ENCODE measurements around the gene C16orf46. TPM values are rescaled to one million over a fixed set of nuclear protein-coding genes. Genes with fewer than 3 reads are reported as not detected.
A peak's percentile ranks its signal among the peaks of the same experiment; 100 is the strongest.

C16orf46 gene
- total and polyA plus RNA-seq, 9 donors = 0.19 to 0.76 (median 0.35) TPM

- Histone ChIP-seq H3K36me3 (ENCODE audit: control insufficient read depth, insufficient read depth, low read length) (no peaks in the 10 kb centered on the region), H3K4me3 (ENCODE audit: low read length) (no peak overlapping the region), H3K4me1 (ENCODE audit: control insufficient read depth, insufficient read depth, low read length) (no peaks in the 10 kb centered on the region), H3K9me3 (replicated peaks; ENCODE audit: control insufficient read depth, low read depth, low read length) (no peaks in the 10 kb centered on the region), H3K27me3 (ENCODE audit: control insufficient read depth, insufficient read depth, low read length) (no peaks in the 10 kb centered on the region), H3K27ac (ENCODE audit: low read length) (no peak overlapping the region)
- no peak for DNase-seq
- WGBS (ENCODE audit: insufficient coverage) = no CpG with 5 or more reads among the region's 1 CpG
Observed at GRCh38 chr16:81105946-81106345, 28.9 kb upstream of the C16orf46 start.

- Histone ChIP-seq H3K9me3 (replicated peaks; ENCODE audit: control insufficient read depth, low read depth, low read length) (no peaks in the 10 kb centered on the region), H3K4me3 (ENCODE audit: low read length) (no peak overlapping the region), H3K4me1 (ENCODE audit: control insufficient read depth, insufficient read depth, low read length) (peaks cover 4% of the 10 kb centered on the region), H3K27ac (ENCODE audit: low read length) (no peak overlapping the region), H3K27me3 (ENCODE audit: control insufficient read depth, insufficient read depth, low read length) (no peaks in the 10 kb centered on the region), H3K36me3 (ENCODE audit: control insufficient read depth, insufficient read depth, low read length) (no peaks in the 10 kb centered on the region)
- 100% methylated on average over 1 of the region's 9 CpGs for WGBS (ENCODE audit: insufficient coverage)
- DNase-seq = no peak
Observed at GRCh38 chr16:81101702-81102101, 24.7 kb upstream of the C16orf46 start.

DNA sequence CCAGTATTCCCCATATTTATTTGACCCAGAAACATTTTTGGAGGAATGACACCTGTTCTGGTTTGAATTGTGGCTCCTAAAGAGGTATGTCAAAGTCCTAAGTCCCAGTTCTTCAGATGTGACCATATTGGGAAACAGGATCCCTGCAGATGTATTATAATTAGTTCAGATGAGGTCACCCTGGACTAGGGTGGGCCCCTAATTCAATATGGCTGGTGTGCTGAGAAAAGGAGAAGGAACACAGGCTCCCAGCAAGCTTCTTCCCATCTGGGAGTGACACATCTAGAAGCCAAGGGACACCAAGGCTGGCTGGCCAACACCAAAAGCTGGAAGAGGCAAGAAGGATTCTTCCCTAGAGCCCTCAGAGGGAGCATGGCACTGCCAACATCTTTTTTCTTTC lies 22.9 kb upstream of the C16orf46 start:
- Histone ChIP-seq H3K9me3 (replicated peaks; ENCODE audit: control insufficient read depth, low read depth, low read length) (no peaks in the 10 kb centered on the region), H3K27ac (ENCODE audit: low read length) (no peak overlapping the region), H3K27me3 (ENCODE audit: control insufficient read depth, insufficient read depth, low read length) (no peaks in the 10 kb centered on the region), H3K4me3 (ENCODE audit: low read length) (no peak overlapping the region), H3K4me1 (ENCODE audit: control insufficient read depth, insufficient read depth, low read length) (peaks cover 7% of the 10 kb centered on the region), H3K36me3 (ENCODE audit: control insufficient read depth, insufficient read depth, low read length) (no peaks in the 10 kb centered on the region)
- DNase-seq = no peak

- no peaks in the 10 kb centered on the region for H3K27me3 ChIP-seq (ENCODE audit: control insufficient read depth, insufficient read depth, low read length)
- peaks cover 9% of the 10 kb centered on the region for H3K4me1 ChIP-seq (ENCODE audit: control insufficient read depth, insufficient read depth, low read length)
- no peak for DNase-seq
- WGBS (ENCODE audit: insufficient coverage) = 90% methylated on average over 6 of the region's 6 CpGs
- no peak overlapping the region for H3K4me3 ChIP-seq (ENCODE audit: low read length)
- H3K36me3 ChIP-seq (ENCODE audit: control insufficient read depth, insufficient read depth, low read length) = no peaks in the 10 kb centered on the region
- H3K9me3 ChIP-seq (replicated peaks; ENCODE audit: control insufficient read depth, low read depth, low read length) = no peaks in the 10 kb centered on the region
- no peak overlapping the region for H3K27ac ChIP-seq (ENCODE audit: low read length)
Observed at GRCh38 chr16:81097230-81097629, 20.2 kb upstream of the C16orf46 start.

GRCh38 chr16:81096715-81097208 lies 19.7 kb upstream of the C16orf46 start:
- 52% methylated on average over 5 of the region's 8 CpGs for WGBS (ENCODE audit: insufficient coverage)
- Histone ChIP-seq H3K27ac (ENCODE audit: low read length) (peak overlapping the region; percentile 78), H3K4me3 (ENCODE audit: low read length) (peak overlapping the region; percentile 29)

DNA sequence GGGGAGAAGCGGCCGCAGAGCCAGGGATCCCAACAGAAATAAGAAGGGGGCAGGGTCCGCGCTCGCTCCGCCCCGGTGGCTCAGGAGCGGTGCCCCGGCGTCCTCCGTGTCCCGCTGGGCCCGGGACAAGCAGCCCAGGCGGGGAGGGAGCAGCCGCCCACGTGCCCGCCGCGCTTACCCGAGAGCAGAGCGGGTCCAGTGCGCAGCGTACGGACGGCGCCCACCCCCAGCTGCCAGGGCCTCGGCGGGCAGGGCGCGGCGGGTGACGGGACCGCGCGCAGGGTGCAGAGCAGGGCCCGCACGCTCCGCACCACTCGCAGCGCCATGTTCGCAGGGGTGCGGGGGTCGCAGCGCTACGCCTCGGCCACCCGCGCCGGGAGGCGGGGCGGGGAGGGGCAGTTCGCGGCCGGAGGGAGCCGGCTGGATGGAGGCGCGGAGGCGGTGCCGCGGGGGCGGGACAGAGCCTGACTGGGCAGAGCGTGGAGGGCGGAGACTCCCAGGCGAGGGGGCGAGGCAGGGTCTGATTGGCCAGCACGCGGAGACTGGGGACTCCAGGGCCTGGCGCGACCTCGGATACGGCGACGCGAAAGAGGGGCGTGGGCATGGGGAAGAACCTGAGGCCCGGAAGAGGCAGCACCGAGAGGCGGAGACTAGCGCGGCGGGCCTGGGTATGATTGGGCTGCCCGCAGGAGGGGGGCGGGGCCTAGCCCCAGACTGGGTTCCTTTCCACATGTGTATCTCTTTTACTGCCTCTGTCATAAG lies 19.1 kb upstream of the C16orf46 start, which contains the start of gene GCSH:
GCSH (minus strand) TSS at position 443 of the 762 bp plus-strand sequence; CDS start at position 326, 117 bp downstream.
- WGBS (ENCODE audit: insufficient coverage) = under 1% methylated on average over 63 of the region's 83 CpGs
- Histone ChIP-seq H3K4me3 (ENCODE audit: low read length) (peak within 1 kb of the TSS; percentile 75), H3K9me3 (replicated peaks; ENCODE audit: control insufficient read depth, low read depth, low read length) (no peaks in the 10 kb centered on the region), H3K4me1 (ENCODE audit: control insufficient read depth, insufficient read depth, low read length) (peaks cover 9% of the 10 kb centered on the region), H3K27me3 (ENCODE audit: control insufficient read depth, insufficient read depth, low read length) (no peaks in the 10 kb centered on the region), H3K36me3 (ENCODE audit: control insufficient read depth, insufficient read depth, low read length) (no peaks in the 10 kb centered on the region), H3K27ac (ENCODE audit: low read length) (peak within 1 kb of the TSS; percentile 78)
- DNase-seq = peak; percentile 99

More at GRCh38 chr16:81096715-81097208, 19.7 kb upstream of the C16orf46 start:
- Histone ChIP-seq H3K4me1 (ENCODE audit: control insufficient read depth, insufficient read depth, low read length) (peaks cover 9% of the 10 kb centered on the region), H3K36me3 (ENCODE audit: control insufficient read depth, insufficient read depth, low read length) (no peaks in the 10 kb centered on the region), H3K27me3 (ENCODE audit: control insufficient read depth, insufficient read depth, low read length) (no peaks in the 10 kb centered on the region), H3K9me3 (replicated peaks; ENCODE audit: control insufficient read depth, low read depth, low read length) (no peaks in the 10 kb centered on the region)
- DNase-seq = no peak

GRCh38 chr16:81095653-81095952 lies 18.6 kb upstream of the C16orf46 start:
- under 1% methylated on average over 22 of the region's 22 CpGs for WGBS (ENCODE audit: insufficient coverage)
- Histone ChIP-seq H3K4me3 (ENCODE audit: low read length) (peak overlapping the region; percentile 75), H3K27ac (ENCODE audit: low read length) (peak overlapping the region; percentile 67), H3K4me1 (ENCODE audit: control insufficient read depth, insufficient read depth, low read length) (peaks cover 9% of the 10 kb centered on the region), H3K27me3 (ENCODE audit: control insufficient read depth, insufficient read depth, low read length) (no peaks in the 10 kb centered on the region), H3K9me3 (replicated peaks; ENCODE audit: control insufficient read depth, low read depth, low read length) (no peaks in the 10 kb centered on the region), H3K36me3 (ENCODE audit: control insufficient read depth, insufficient read depth, low read length) (no peaks in the 10 kb centered on the region)
- DNase-seq = no peak

DNA sequence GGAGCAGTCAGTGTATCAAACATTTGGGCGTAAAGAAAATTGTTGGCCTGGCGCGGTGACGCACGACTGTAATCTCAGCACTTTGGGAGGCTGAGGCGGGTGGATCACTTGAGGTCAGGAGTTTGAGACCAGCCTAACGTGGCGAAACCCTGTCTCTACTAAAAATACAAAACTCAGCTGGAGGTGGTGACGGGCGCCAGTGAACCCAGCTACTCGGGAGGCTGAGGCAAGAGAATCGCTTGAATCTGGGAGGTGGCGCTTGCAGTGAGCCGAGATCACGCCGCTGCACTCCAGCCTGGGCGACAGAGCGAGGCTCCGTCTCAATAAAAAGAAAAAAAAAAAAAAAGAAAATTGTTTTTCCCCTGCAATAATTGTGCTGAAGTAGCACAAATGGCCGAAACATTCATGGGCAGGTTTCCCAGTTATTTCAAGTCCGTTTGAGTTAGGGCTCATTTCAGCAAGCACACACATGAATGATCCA lies 17.8 kb upstream of the C16orf46 start:
- peaks cover 9% of the 10 kb centered on the region for H3K4me1 ChIP-seq (ENCODE audit: control insufficient read depth, insufficient read depth, low read length)
- peak; percentile 76 for DNase-seq
- no peak overlapping the region for H3K27ac ChIP-seq (ENCODE audit: low read length)
- H3K4me3 ChIP-seq (ENCODE audit: low read length) = peak overlapping the region; percentile 19
- no peaks in the 10 kb centered on the region for H3K9me3 ChIP-seq (replicated peaks; ENCODE audit: control insufficient read depth, low read depth, low read length)
- no peaks in the 10 kb centered on the region for H3K27me3 ChIP-seq (ENCODE audit: control insufficient read depth, insufficient read depth, low read length)
- no peaks in the 10 kb centered on the region for H3K36me3 ChIP-seq (ENCODE audit: control insufficient read depth, insufficient read depth, low read length)
- WGBS (ENCODE audit: insufficient coverage) = 65% methylated on average over 10 of the region's 21 CpGs

- Histone ChIP-seq H3K4me1 (ENCODE audit: control insufficient read depth, insufficient read depth, low read length) (no peaks in the 10 kb centered on the region), H3K9me3 (replicated peaks; ENCODE audit: control insufficient read depth, low read depth, low read length) (no peaks in the 10 kb centered on the region), H3K27me3 (ENCODE audit: control insufficient read depth, insufficient read depth, low read length) (no peaks in the 10 kb centered on the region), H3K4me3 (ENCODE audit: low read length) (no peak overlapping the region), H3K36me3 (ENCODE audit: control insufficient read depth, insufficient read depth, low read length) (peaks cover 6% of the 10 kb centered on the region), H3K27ac (ENCODE audit: low read length) (no peak overlapping the region)
- WGBS (ENCODE audit: insufficient coverage) = no CpG with 5 or more reads among the region's 5 CpGs
- DNase-seq = no peak
Observed at GRCh38 chr16:81088836-81089235, 11.8 kb upstream of the C16orf46 start.

DNA sequence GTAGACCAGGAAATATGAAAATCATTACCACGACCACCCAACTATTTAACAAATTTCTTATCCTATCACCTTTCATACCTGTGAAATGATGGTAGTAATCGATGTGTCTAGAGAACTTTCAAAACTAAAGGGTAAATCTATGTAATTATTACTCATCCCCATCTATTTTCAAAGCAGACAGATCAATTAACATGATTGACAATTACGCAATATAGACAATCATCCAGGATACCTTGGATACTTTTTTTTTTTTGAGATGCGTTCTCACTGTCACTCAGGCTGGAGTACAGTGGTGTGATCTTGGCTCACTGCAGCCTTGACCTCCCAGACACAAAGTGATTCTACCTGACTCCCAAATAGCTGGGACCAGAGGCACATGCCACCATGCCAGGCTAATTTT lies 4.0 kb upstream of the C16orf46 start:
- H3K4me3 ChIP-seq (ENCODE audit: low read length) = no peak overlapping the region
- H3K27me3 ChIP-seq (ENCODE audit: control insufficient read depth, insufficient read depth, low read length) = no peaks in the 10 kb centered on the region
- no peaks in the 10 kb centered on the region for H3K9me3 ChIP-seq (replicated peaks; ENCODE audit: control insufficient read depth, low read depth, low read length)
- no peak overlapping the region for H3K27ac ChIP-seq (ENCODE audit: low read length)
- H3K4me1 ChIP-seq (ENCODE audit: control insufficient read depth, insufficient read depth, low read length) = peaks cover 10% of the 10 kb centered on the region
- no peaks in the 10 kb centered on the region for H3K36me3 ChIP-seq (ENCODE audit: control insufficient read depth, insufficient read depth, low read length)
- no peak for DNase-seq
- 100% methylated on average over 1 of the region's 4 CpGs for WGBS (ENCODE audit: insufficient coverage)
